A673 (cell line): ENCODE data around the gene PSMA7.

ENCODE experiments used
- EZH2 ChIP-seq: fragments of 200-600 bp; sonication (generic); IDR thresholded peaks from 2 replicates; pipeline ENCODE4 v1.6.1; 2017; ENCODE audit warnings: borderline replicate concordance, low read depth, mild to moderate bottlenecking, mixed read lengths, antibody characterized with exemption, low read length; ENCODE audit not compliant: poor library complexity, severe bottlenecking
- TF ChIP-seq, protein P1 (sequence below): fragments of 300-800, 200-600 bp; sonication (generic); conservative IDR thresholded peaks from 2 replicates; pipeline ENCODE4 v1.5.1; 2017; ENCODE audit warnings: low read depth, mild to moderate bottlenecking, antibody characterized with exemption, low read length, moderate library complexity, mixed read lengths

DNA sequence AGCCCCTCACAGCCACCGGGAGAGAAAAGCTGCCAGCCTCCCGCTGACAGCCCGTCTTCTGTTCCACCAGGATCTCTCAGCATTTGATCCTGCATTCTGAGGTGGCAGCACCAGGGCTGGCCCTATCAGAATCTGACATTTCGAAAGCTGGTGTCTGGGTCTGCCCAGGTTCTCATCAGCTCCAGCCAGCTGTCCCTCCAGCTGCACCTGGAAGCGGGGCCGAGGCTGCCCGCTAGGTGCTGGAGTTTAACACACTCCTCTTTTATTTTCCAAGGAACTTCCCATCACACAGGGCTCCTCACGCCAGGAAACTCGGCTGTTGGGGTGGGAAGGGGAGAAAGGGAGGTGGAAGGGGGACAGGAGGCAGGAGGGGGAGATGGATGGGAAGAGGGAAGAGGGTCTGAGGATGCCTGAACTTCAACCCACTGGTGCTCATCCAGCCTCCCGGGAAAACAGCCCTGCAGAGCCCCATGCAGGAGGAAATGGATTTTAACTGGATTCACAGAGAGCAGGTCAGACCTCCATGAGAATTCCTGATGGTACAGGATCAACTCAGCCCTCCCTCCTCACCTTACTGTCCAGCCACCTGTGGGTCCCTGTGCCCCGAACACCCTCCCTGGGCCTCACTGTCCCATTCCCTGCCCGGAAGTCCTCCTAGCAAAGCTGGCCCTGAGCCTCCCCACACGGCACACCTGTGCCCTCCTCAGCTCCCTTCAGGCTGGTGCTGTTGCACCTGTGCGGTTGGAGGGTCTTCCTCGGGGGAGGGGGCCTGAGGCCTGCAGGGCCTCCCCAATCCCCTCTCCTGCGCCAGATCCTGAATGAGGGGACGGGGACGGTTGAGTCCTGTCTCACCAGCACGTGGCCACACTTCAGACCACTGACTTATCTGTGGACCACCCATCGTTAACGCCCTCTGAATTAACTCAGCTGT is 24.8 kb downstream of the PSMA7 start:
- TF ChIP-seq, protein P1, sequence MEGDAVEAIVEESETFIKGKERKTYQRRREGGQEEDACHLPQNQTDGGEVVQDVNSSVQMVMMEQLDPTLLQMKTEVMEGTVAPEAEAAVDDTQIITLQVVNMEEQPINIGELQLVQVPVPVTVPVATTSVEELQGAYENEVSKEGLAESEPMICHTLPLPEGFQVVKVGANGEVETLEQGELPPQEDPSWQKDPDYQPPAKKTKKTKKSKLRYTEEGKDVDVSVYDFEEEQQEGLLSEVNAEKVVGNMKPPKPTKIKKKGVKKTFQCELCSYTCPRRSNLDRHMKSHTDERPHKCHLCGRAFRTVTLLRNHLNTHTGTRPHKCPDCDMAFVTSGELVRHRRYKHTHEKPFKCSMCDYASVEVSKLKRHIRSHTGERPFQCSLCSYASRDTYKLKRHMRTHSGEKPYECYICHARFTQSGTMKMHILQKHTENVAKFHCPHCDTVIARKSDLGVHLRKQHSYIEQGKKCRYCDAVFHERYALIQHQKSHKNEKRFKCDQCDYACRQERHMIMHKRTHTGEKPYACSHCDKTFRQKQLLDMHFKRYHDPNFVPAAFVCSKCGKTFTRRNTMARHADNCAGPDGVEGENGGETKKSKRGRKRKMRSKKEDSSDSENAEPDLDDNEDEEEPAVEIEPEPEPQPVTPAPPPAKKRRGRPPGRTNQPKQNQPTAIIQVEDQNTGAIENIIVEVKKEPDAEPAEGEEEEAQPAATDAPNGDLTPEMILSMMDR: no peak
- no peak for TF ChIP-seq EZH2
